Measurements from ENCODE around the gene UST. TPM values are rescaled to one million over a fixed set of nuclear protein-coding genes. Genes with fewer than 3 reads are reported as not detected.
"Not testable (repeated sequence)": the region's sequence is repeated elsewhere in the genome, so short reads cannot be mapped to it uniquely, and the experiment has no call there.

The UST gene
- total RNA-seq, 1 donor, result 1.6 TPM

DNA sequence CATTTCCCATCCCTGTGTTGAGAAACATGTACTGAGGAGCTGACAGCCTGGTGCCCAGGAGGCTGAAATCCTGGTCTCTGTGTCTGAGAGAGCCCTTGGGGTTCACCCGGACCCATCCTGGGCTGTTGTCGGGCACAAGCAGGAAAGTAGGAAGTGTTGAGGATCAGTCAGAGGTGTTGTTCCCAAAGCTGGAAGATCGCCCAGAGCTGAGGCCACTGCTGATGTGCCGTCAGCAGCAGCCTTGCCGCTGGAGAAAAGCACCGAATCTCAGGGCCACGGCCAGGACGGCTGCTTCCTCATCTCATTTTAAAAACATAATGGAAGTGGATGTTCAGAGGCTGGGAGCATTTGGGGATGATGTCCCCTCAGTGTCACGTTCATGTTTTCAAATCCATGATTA, 218.5 kb downstream of the UST start:
- DNase-seq (ENCODE audit: low read depth in 2 of 3, low spot score in 2 of 3), result no peak

DNA sequence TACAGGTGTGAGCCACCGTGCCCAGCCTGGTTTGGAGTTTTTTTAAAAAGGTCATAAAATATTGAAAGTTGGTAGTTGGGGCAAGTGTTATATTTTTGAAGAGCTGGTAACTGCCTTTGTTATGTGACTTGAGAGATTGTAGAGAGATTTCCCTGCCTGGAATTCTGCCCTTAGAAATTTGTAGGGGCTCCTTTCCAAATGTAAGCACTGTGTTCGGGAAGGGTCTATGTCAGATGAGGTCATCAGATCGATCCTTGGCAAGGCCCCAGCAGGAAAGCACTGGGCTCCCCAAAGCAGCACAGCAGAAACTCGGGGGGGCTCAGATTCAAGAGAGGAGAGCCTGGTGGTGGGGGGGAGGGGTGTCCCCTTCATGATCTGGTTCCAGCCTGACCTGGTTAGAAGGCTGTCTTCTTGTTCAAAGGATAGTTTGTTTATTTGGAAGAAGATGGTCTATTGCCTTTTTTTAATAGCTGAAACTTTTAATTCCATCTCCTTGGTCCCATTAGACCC, 220.2 kb downstream of the UST start:
- DNase-seq (ENCODE audit: low read depth in 2 of 3, low spot score in 2 of 3), result no peak

GRCh38 chr6:148967541-148967956, 220.7 kb downstream of the UST start:
- no peak for DNase-seq (ENCODE audit: low read depth in 2 of 3, low spot score in 2 of 3)

- DNase-seq (ENCODE audit: low read depth in 2 of 3, low spot score in 2 of 3), result no peak
Measured at GRCh38 chr6:148968771-148969602, 222.2 kb downstream of the UST start.

GRCh38 chr6:148969603-148970061, 222.8 kb downstream of the UST start:
- DNase-seq (ENCODE audit: low read depth in 2 of 3, low spot score in 2 of 3), result no peak

GRCh38 chr6:148971031-148971927, 224.4 kb downstream of the UST start:
- DNase-seq (ENCODE audit: low read depth in 2 of 3, low spot score in 2 of 3), result no peak

- peak in 2 of 3 donors; percentile 76 to 79 for DNase-seq (ENCODE audit: low read depth in 2 of 3, low spot score in 2 of 3)
Measured at GRCh38 chr6:148972481-148972880, 225.7 kb downstream of the UST start.

- peak in 1 of 3 donors; percentile 27 for DNase-seq (ENCODE audit: low read depth in 2 of 3, low spot score in 2 of 3)
Measured at GRCh38 chr6:148973538-148974208, 226.8 kb downstream of the UST start.

GRCh38 chr6:148974351-148974750, 227.5 kb downstream of the UST start:
- DNase-seq (ENCODE audit: low read depth in 2 of 3, low spot score in 2 of 3), result no peak

GRCh38 chr6:148978298-148978697, 231.5 kb downstream of the UST start:
- DNase-seq (ENCODE audit: low read depth in 2 of 3, low spot score in 2 of 3), result not testable (repeated sequence)

DNA sequence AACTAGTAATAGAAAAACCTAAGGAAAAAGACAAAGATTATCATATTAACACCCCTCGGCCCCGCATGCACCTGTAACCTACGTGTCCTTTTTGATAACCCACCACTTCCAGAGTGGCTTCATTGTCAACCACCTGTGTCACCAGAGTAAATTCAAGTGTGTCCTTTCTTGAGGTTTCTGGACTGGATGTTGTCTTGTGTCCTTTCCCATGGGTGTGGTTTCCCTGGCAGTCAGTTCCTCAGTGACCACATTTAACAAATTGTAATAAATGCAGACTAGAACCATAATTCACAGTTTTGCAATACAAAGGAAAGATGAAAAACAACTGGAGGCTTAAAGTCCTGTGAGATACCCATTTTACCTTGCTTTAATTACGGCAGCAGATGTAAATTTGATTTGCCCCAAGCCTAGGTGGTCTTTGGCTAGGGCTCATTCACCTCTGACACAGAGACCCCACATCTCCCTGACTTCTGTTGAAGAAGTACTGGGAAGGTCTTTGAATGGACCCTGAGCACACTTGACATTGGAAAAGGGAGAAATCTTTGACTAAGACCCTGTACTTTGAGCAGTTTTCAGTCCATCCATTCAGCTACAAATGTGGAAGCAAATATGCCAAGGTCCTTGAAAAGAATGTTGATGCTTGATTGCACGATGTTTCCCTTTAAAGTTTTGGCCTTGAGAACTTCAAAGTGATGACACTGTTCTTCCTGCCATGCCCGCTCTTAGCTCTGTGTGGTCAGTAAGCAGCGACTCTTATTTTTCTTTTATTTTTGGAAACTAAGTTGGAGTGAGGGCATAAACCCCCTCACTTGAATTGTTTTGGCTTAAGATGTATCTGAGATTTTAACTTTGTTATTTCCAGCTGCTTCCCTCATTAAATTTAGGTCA, 232.4 kb downstream of the UST start:
- no peak for DNase-seq (ENCODE audit: low read depth in 2 of 3, low spot score in 2 of 3)

DNA sequence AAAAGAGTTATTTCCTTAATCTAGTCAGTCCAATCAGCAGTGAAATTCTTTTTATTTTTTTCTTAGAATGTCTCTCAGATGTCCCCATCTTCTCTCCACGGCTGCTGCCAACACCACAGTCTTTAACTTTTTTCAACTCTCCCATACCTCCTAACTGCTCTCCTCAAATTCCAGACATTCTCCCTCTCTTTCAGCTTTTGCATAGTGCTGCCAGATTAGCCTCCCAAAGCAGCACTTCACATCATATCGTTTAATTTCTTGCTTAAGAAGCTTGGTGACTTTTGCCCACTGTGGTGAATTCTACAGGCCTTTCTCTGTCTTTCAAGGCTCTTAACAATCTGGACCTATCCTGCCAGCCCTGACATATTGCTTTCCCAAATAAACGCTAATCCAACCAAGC, 233.4 kb downstream of the UST start:
- DNase-seq (ENCODE audit: low read depth in 2 of 3, low spot score in 2 of 3), result no peak

DNA sequence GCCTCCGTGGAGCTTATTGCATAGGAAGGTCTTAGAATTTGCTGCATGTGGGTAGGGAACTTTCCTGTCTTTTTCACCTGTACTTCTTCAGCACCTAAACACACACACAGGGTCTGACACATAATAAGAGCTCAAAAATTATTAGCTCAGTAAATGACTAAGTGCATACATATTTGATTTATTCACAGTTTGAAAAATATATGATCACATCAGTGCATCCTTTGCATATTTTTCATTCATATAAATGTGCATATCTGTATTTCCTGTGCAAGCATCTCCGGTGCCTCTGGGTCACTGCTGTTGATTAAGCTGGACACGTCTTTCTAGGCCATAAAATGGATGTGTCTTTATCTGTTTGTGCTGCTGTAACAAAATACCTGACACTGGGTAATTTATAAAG, 234.7 kb downstream of the UST start:
- no peak for DNase-seq (ENCODE audit: low read depth in 2 of 3, low spot score in 2 of 3)

DNA sequence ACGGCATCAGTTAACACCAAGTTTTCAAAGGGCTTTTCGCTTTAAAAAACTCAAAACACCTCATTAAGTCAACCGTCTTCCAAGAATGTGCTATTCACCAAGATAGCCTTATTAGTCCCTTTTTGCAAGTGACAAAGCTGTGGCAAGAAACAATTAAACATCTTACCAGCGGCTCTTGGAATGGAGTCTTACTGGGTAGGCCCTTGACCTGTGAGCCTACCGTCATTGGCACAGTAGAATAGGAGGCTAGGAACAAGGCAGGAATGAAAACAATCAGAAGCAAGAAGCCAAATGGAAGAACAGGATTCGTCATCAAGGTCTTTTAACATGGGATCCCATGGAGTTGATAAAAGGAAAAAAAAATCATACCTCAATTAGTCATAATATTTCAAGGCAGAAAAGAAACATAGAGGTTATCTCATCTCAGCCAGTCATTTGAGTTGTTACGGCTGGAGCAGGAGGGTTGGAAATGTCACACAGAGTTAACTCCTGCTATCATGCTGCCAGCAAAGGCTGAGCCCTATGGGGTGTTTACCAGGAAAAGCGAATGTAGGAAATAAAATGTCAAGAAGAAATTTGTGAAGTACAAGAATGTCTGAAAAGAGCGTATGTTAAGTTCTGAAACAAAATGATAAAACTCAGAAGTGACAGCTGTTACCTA, 236.4 kb downstream of the UST start:
- no peak for DNase-seq (ENCODE audit: low read depth in 2 of 3, low spot score in 2 of 3)

DNA sequence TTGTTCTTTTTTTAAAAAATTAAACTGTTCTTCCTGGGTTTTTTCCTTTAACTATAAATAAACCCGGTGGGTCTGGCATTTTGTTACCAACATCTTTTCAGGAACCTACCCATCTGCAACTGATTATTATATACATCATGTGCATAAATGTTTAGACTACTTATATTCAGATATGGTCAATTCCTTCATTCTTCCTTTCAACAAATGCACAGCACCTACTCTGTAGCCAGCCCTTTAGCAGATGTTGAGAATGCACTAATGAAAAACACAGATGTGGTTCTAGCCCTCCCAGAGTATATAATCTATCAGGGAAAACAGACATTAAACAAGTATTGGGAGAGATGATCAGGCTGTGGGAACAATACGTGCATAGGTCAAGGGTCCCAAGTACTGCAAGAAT, 237.1 kb downstream of the UST start:
- DNase-seq (ENCODE audit: low read depth in 2 of 3, low spot score in 2 of 3), result no peak

DNA sequence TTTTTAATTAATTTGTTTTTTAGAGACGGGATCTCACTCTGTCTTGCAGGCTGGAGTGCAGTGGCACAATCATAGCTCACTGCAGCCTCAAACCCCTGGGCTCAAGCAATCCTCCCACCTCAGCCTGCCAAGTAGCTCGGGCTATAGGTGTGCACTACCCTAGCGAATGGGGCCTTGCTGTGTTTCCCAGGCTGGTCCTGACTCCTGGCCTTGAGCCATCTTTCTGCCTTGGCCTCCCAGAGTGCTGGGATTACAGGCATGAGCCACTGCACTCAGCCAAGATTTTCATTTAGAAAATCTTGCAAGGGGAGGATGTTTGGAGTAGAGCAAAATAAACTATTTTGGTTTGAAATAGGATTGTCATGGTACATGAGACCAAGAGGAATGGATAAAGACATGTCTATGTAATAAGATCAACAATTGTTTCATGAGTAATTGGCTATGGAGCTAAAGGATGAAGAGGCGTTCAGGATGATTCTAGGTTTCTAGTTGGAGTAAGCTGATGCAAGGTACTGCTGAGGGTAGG, 237.8 kb downstream of the UST start:
- DNase-seq (ENCODE audit: low read depth in 2 of 3, low spot score in 2 of 3), result no peak

DNA sequence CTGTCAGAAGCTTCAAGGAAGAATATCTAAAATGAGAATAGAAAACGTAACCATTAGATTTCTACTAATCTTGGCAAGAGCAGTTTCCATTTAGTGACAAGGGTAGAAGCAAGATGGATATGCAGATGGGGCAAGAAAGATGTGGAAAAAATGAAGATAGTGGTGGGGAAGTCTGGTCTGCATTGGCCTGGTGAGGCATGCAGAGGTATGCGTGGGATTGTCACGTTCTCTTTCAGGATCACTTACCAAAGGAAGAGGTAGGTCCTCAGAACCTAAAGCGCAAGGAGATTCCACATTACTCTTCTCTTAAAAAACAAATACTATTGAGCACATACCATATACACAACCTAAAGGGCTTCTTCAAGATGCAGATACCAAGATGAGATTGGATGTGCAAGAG, 238.7 kb downstream of the UST start:
- DNase-seq (ENCODE audit: low read depth in 2 of 3, low spot score in 2 of 3), result no peak

DNA sequence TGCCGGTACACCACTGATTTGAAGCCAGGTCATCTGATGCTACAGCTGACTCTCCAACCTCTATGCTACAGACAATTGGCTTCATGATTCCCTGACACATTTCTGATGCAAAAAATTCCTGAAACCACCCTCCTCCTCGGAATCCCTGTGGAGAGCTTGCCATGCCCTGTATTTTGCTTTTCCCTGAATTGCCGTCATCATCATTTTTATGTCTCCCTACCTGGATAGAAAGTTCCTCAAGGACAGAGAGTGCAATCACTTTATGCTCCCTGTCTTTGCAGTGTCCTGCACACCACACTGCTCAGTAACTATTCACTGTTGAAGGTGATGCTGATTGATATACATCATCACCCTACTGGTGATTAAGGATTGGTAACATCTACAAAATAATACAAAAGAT, 239.8 kb downstream of the UST start:
- no peak for DNase-seq (ENCODE audit: low read depth in 2 of 3, low spot score in 2 of 3)

DNA sequence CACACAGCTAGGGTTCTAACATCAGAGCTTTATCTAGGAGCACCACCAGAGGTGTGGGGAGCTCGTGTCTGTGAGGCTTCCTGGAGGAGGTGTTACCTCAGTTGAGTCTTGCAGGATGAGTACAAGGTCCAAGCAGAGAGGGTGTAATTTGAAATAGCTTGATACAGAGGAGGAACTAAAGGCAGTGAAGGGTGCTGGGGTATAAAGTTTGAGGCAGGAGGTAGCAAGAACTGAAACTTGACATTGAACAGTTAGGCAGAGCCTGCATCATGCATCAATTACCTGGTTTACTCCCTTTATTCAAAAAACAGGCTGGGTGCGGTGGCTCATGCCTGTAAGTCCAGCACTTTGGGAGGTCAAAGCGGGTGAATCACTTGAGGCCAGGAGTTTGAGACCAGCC, 241.2 kb downstream of the UST start:
- no peak for DNase-seq (ENCODE audit: low read depth in 2 of 3, low spot score in 2 of 3)
